Psoas muscle (tissue), 8 donors: ENCODE results near the gene ANKRD6. TPM values are rescaled to one million over a fixed set of nuclear protein-coding genes. Genes with fewer than 3 reads are reported as not detected.

Experiments used
- ATAC-seq, 4 donors: fragments of 200-7000 bp; cut with Tn5 transposase; one replicate each; pipeline ENCODE4 v1.9.1; 2020; ENCODE audit warnings: moderate library complexity in 3 of 4, mild to moderate bottlenecking in 2 of 4
- DNase-seq, 2 donors: peaks; one replicate each; pipeline ENCODE4 v3.0.0-alpha.2; 2020
- H3K27ac ChIP-seq: fragments of 200-600 bp; one replicate; pipeline ENCODE4 v1.8.0; 2022
- H3K27me3 ChIP-seq, 3 donors: fragments of 200-600 bp in 1 of 3; one replicate each; pipeline versions ENCODE4 v1.6.1 to v1.8.0; 2013 to 2022; ENCODE audit warnings: low read length in 2 of 3, mild to moderate bottlenecking in 2 of 3, moderate library complexity in 1 of 3; ENCODE audit not compliant: insufficient read depth in 3 of 3
- H3K36me3 ChIP-seq, 2 donors: fragments of 200-600 bp in 1 of 2; one replicate each; pipeline versions ENCODE4 v1.6.1 to v1.8.0; 2013 to 2022; ENCODE audit warnings: low read depth in 1 of 2, mild to moderate bottlenecking in 1 of 2, moderate library complexity in 1 of 2; ENCODE audit not compliant: insufficient read depth in 1 of 2
- H3K4me1 ChIP-seq: fragments of 200-600 bp; one replicate; pipeline ENCODE4 v1.8.0; 2022
- H3K4me3 ChIP-seq: fragments of 200-600 bp; one replicate; pipeline ENCODE4 v1.8.0; 2022; ENCODE audit warnings: mild to moderate bottlenecking
- H3K9me3 ChIP-seq: fragments of 200-600 bp; one replicate; pipeline ENCODE4 v1.8.0; 2022
- WGBS, 3 donors: extraction: QIAGEN DNeasy Blood & Tissue Kit; methylation state at CpG; one replicate each; pipeline versions ENCODE4 v1.1.6 to v1.1.7; 2013; 5-methylcytosine and 5-hydroxymethylcytosine counted together
- intact Hi-C, 2 donors: fragments of 100-400 bp; cut with DNase I; formaldehyde crosslinking; loops; one replicate each; pipeline versions ENCODE4 v1.11.0 to v1.14.2; 2022
- polyA plus RNA-seq, 3 donors: library from polyadenylated mRNA; stranded (reverse); fragments of 200-250 nt; gene quantifications; one replicate each; pipeline ENCODE4 v1.2.3, GENCODE V29; 2013
- total RNA-seq, 4 donors: library from RNA; stranded (reverse); fragmentation: NEBNext Ultra II Directional in 2 of 4; extraction: Animal tissue kit (Norgen Biotek cat#: 25700) in 2 of 4; gene quantifications; one replicate each; pipeline versions ENCODE4 v1.2.1 to v1.2.4, GENCODE V29; 2021 to 2023
- TF ChIP-seq, protein P1 (sequence below): fragments of 200-600 bp; IDR thresholded peaks from one replicate; pipeline ENCODE4 v1.8.0; 2022; ENCODE audit warnings: antibody characterized with exemption
- donor health status: healthy with polysubstance abuse.
- donor health status: DM: no; HTN: no; CAD: no; lungs with moderate emphysema.
- donor health status: Bipolar disorder and iron deficiency.
- donor health status: healthy.
- donor health status: DM: yes; HTN: yes; CAD: no.
- donor health status: DM: no; HTN: no; CAD: no.
- donor health status: DM: no; HTN: no; CAD: no.
- donor health status: DM: yes; HTN: yes; CAD: no.

ANKRD6 gene
- total and polyA plus RNA-seq, 7 donors: 1.2 to 9.0 (median 2.4) TPM

DNA sequence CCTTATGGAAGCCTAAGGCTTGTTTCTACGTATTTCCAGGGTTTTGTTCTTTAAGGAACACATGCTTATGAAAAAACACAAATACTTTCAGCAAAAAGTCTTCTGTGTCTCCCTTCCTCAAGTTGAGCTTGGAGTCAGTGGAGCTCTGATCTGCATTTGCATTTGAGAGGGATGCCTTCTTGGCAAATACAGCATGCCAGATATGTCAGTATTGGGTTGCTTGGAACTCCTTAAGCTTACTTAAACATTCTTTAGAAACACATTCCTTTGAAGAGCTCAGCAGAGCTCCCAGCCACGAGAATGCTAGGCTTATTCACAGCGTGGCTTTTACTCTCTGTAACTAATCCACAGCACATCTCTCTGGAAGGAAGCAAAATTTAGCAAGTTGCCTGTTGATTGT, 68.3 kb downstream of the ANKRD6 start:
- no peaks in the 10 kb centered on the region for H3K4me1 ChIP-seq
- H3K27me3 ChIP-seq: no peaks in the 10 kb centered on the region
- no peaks in the 10 kb centered on the region for H3K36me3 ChIP-seq
- H3K9me3 ChIP-seq: no peaks in the 10 kb centered on the region
- TF ChIP-seq, protein P1, sequence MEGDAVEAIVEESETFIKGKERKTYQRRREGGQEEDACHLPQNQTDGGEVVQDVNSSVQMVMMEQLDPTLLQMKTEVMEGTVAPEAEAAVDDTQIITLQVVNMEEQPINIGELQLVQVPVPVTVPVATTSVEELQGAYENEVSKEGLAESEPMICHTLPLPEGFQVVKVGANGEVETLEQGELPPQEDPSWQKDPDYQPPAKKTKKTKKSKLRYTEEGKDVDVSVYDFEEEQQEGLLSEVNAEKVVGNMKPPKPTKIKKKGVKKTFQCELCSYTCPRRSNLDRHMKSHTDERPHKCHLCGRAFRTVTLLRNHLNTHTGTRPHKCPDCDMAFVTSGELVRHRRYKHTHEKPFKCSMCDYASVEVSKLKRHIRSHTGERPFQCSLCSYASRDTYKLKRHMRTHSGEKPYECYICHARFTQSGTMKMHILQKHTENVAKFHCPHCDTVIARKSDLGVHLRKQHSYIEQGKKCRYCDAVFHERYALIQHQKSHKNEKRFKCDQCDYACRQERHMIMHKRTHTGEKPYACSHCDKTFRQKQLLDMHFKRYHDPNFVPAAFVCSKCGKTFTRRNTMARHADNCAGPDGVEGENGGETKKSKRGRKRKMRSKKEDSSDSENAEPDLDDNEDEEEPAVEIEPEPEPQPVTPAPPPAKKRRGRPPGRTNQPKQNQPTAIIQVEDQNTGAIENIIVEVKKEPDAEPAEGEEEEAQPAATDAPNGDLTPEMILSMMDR: no peak
- DNase-seq (no peak), ATAC-seq (no peak)
- no peak overlapping the region for H3K27ac ChIP-seq
- no peak overlapping the region for H3K4me3 ChIP-seq
- 49 to 52% (median 51%) methylated on average over 3 of the region's 3 CpGs for WGBS, 3 donors
- intact Hi-C loops: loop anchor here in 1 of 2 donors (5.0 kb wide), 1 partner anchor 96 kb away; no protein-coding TSS in a partner anchor

DNA sequence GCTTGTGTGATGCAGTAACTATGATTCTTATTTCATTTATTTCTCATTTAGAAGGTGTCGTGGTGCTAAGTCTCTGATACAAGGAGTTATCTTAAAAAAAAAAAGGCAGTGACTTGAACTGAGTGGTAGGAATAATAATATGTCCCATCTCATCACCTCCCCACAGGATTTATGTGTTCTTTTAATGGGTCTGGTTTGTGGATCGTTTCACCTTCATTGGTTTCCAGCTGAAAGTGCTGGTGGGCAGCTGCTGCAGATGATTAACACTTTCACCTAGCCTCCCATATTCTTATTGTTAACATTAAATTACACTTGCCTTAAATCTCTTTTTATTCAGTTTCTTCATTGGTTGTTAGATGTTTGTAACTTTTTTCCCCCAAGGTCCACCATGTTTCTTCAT, 68.8 kb downstream of the ANKRD6 start:
- Histone ChIP-seq H3K27me3 (no peaks in the 10 kb centered on the region), H3K4me3 (no peak overlapping the region), H3K4me1 (no peaks in the 10 kb centered on the region), H3K9me3 (no peaks in the 10 kb centered on the region), H3K36me3 (no peaks in the 10 kb centered on the region), H3K27ac (no peak overlapping the region)
- ATAC-seq (no peak), DNase-seq (no peak)
- TF ChIP-seq, protein P1: no peak
- intact Hi-C loops: loop anchor here in 1 of 2 donors (5.0 kb wide), 1 partner anchor 96 kb away; no protein-coding TSS in a partner anchor
- WGBS, 3 donors: 67 to 71% (median 69%) methylated on average over 2 of the region's 2 CpGs

DNA sequence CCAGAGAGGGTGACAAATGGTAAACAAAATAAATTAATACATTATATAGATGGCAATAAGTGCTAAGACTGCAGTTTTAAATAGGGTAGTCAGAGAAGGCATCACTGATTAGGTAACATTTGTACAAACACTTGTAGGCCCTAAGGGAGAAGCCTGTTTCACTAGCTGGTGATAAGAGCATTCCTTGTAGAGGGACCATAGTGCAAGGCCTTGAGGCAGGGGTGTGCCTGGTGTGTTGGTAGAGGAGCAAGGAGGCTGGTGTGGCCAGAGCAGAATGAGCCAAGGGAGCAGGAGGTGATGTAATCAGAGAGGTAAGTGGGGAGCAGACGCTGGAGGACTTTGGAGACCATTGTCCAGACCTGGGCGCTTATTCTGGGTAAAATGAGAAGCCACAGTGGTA, 70.7 kb downstream of the ANKRD6 start:
- no peak for DNase-seq
- Histone ChIP-seq H3K4me3 (no peak overlapping the region), H3K9me3 (no peaks in the 10 kb centered on the region), H3K27me3 (no peaks in the 10 kb centered on the region), H3K27ac (no peak overlapping the region), H3K4me1 (no peaks in the 10 kb centered on the region), H3K36me3 (no peaks in the 10 kb centered on the region)
- no peak for ATAC-seq
- intact Hi-C loops: loop anchor here in 1 of 2 donors (5.0 kb wide), 1 partner anchor 94 kb away; no protein-coding TSS in a partner anchor
- TF ChIP-seq, protein P1: no peak
- WGBS, 3 donors: 88 to 90% (median 88%) methylated on average over 2 of the region's 2 CpGs

DNA sequence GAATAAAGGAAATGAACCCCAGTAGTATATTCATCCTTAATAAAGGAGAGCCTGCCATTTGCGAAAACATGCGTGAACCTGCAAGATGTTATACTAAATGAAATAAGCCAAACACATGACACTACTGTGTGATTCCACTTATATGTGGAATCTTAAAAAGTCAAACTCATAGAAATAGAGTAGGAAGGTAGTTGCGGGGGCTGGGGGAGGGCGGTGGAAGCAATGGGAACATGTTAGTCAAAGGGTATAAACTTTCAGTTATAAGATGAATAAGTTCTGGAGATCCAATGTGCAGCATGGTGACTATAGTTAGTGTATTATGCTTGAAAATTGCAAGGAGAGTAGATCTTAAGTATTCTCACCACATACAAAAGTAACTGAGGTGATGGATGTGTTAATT, 72.9 kb downstream of the ANKRD6 start:
- ATAC-seq (no peak), DNase-seq (no peak)
- Histone ChIP-seq H3K9me3 (no peaks in the 10 kb centered on the region), H3K27me3 (no peaks in the 10 kb centered on the region), H3K36me3 (no peaks in the 10 kb centered on the region), H3K4me3 (no peak overlapping the region), H3K4me1 (no peaks in the 10 kb centered on the region), H3K27ac (no peak overlapping the region)
- intact Hi-C loops: no loop called here
- TF ChIP-seq, protein P1: no peak
- WGBS, 3 donors: 97 to 98% (median 98%) methylated on average over 4 of the region's 4 CpGs
